GM10847 (cell line): ENCODE data around the gene PET100.

Experiments
- POLR2A ChIP-seq: IDR thresholded peaks from 2 replicates; pipeline ENCODE4 v1.6.1; 2011; ENCODE audit not compliant: insufficient read length; ENCODE audit errors: extremely low read depth

The PET100 gene, protein sequence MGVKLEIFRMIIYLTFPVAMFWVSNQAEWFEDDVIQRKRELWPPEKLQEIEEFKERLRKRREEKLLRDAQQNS

DNA sequence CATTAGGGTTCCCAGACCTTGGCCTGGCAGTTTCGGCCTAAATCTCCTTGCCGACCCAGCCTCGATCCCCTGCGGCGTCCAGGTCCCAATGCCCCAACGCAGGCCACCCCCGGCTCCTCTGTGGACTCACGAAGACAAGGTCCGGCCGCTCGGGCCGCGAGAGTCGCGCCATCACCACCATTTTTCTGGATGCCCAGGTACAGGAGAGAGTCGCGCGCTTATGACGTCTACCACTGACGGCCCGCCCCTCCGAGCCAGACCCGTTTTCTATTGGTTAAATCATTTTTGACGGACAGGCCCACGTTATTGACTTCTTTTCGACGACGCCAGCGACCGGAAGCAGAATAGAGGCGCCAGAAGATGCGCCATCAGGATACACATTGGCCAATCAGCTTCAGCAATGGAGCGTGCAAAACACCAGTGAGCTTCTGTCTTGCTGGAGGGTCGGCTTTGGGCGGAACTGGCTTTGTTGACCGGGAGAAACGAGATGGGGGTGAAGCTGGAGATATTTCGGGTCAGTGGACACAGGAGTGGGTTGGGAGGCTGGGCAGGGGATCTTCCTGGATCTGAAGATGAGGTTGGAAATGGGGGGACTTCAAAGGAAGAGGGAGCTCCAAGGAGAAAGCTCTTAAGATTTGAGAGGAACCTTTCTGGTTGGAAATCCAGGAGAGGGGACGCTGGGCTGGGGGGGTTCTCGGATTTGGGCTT is at the start of gene PET100, which contains the start of gene XAB2:
TSS of gene PET100 (plus strand) at position 447 of the 708 bp plus-strand sequence. CDS start at position 488, 41 bp downstream.
TSS of gene XAB2 (minus strand) at position 199 of the 708 bp plus-strand sequence. CDS start at position 181, 18 bp downstream.
- TF ChIP-seq POLR2A: peak; percentile 41

- TF ChIP-seq POLR2A: no peak
Measured at GRCh38 chr19:7582446-7582845, 47.1 kb upstream of the PET100 start.

DNA sequence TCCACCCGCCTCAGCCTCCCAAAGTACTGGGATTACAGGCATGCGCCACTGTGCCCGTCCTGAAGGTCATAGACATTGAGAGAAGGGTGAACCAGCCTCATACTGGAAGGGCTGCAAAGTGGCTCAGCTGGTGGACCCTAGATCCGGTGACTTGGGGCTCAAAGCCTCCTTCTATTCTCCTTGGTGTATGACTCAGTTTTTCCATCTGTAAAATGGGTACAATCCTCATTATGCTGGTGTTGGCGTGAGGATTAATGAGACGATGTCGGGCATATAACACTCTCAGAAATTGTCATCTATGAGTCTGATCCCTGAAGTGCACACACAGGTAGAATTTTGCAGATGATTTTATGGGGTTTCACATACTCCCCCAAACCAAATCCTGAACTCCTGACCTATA is 39.8 kb upstream of the PET100 start:
- TF ChIP-seq POLR2A: no peak

GRCh38 chr19:7590256-7590655 is 39.3 kb upstream of the PET100 start:
- no peak for TF ChIP-seq POLR2A

- TF ChIP-seq POLR2A: no peak
Measured at GRCh38 chr19:7595466-7596133, 34.0 kb upstream of the PET100 start, which contains the start of gene CAMSAP3. Gene CAMSAP3, plus strand, starts transcription at chr19:7595863. Its CDS starts 140 bp downstream, at chr19:7596003.

DNA sequence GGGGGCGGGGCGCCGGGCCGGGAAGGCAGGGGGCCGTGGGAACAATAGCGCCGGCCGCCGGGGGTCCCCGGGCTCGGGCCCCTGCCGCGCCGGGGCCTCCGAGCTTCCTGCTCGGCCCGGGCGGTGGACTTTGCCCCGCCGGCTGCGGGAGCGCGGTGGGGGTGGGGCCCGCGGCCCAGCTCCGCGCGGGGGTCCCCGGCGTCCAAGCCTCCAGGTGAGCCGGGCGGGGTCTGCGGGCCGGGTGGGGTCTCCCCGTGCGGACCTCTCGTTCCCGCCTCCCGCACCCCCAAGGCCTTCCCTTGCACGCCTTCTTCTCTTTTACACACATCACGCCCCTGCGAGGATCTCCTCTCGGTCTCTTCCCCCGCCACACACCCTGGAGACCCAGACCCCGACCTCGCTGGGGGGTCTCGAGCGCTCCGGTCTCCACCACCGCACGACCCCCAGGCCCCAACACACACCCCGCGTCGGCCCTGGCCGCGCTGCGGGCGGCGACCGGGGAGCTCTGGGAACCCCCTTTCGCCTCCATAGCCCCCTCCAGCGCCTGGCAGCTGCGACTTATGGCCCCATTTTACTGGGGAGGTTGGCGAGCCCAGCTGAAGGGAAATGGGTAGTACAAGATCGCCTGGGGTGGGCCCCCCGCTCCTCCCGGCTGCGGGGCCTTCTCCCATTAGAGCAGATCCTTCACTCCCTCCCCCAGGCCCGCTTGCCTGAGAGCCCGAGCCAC is 33.2 kb upstream of the PET100 start:
- no peak for TF ChIP-seq POLR2A

GRCh38 chr19:7597689-7598088 is 31.9 kb upstream of the PET100 start:
- TF ChIP-seq POLR2A: no peak

- TF ChIP-seq POLR2A: no peak
Measured at GRCh38 chr19:7598180-7598579, 31.4 kb upstream of the PET100 start.

DNA sequence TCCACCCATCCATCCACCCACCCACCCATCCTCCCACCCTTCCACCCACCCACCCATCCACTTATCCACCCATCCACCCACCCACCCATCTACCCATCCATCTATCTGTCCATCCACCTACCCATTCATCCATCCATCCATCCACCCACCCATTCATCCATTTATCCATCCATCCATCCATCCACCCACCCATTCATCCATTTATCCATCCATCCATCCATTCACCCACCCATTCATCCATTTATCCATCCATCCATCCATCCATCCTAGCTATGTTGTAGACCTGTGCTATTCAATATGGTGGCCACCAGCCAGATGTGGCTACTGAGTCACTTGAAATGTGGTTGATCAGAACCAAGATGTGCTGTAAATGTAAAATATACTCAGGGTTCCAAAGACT is 28.9 kb upstream of the PET100 start:
- TF ChIP-seq POLR2A: no peak

DNA sequence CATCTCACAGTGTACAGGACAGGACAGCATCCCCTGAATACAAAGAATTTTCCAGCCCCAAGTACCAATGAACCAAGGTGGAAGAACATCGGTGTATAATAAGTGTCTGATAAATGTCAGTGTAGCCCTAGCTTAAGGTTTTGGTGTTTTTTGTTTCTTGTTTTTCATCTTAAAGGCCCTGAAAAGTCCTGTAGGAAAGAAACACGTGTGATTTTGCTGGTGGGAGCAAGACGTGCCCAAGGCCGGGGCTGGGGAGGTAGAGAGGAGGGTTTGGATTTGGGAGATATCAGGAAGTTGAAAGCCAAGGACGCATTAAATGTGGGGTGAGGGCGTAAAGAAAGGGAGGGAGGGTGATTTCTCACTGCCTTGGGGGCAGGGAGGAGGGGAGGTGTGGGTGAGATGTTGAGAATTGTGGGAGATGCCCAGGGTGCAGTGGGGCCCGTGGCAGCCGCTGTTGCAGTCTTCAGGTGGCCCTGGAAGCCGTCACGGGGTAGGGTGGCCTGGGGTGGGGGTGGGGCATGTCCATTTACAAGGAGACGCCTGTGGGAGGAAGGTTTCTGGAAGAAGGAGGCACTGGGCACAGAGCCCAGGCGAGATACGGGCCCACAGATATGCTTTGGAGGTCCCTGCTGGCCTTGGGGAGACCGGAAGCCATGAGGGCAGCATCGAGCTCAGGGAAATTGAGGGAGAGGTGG is 27.2 kb upstream of the PET100 start:
- no peak for TF ChIP-seq POLR2A

DNA sequence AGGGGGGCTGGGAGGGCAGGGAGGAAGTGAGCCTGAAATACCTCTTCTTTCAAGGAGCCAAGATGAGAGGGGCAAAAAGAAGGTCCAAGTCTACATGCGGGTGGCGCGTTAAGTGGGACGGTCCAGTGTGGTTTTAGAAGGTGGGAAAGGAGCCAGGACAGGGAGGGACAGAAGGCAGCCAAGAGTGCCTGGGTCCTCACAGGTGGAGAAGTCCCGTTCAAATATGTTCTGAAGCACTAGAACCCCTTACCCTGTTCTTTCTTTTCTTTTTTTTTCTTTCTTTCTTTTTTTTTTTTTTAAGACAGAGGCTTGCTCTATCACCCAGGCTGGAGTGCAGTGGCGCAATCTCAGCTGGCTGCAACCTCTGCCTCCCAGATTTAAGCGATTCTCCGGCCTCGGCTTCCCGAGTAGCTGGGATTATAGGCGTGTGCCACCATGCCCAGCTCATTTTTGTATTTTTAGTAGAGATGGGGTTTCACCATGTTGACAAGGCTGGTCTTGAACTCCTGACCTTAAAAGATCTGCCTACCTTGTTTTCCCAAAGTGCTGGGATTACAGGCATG is 26.6 kb upstream of the PET100 start:
- no peak for TF ChIP-seq POLR2A

DNA sequence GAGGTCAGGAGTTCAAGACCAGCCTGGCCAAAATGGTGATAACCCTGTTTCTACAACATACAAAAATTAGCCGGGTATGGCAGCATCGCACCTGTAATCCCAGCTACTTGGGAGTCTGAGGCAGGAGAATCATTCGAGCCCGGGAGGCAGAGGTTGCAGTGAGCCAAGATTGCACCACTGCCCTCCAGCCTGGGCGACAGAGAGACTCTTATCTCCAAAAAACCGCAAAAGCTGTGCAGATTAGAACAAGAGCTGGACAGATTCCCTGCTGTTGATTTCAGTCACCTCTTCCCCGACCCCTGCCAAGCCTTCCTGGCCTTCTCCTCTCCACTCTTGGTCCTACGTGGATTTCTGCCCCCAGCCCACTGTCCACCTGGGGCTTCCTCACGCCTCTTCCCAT is 25.7 kb upstream of the PET100 start:
- TF ChIP-seq POLR2A: no peak

DNA sequence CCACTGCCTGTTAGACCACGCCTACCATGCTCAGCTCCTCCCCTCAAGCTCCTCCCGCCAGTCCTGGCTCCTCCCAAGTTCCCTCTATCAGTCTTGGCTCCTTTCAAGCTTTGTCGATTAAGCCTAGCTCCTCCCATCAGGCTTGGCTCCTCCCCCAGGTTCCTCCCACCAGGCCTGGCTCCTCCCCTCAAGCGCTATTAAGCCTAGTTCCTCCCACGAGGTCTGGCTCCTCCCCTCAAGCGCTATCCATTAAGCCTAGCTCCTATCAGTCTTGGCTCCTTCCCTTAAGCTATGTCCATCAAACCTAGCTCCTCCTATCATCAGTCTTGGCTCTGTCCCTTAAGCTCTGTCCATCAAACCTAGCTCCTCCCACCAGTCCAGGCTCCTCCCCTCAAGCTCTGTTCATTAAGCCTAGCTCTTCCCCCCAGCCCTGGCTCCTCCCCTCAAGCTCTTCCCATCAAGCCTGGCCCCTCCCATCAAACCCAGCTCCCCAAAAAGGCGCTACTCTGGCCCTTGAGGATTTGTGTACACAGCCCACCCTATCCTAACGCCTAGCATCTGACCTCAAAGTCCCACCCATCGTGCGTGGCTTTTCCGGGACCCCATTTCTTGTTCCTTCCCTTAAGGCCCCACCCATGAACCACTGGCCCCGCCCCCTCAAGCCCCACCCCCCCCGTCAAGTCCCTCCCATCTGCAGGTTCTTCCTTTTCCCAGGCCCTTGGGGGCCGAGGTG is 23.9 kb upstream of the PET100 start:
- TF ChIP-seq POLR2A: no peak

GRCh38 chr19:7606289-7606688 is 23.3 kb upstream of the PET100 start:
- TF ChIP-seq POLR2A: no peak
